Mesenchymal stem cell (in vitro differentiated cells and primary cell): ENCODE data around the gene EIF4EBP3.
"Not testable (repeated sequence)": the region's sequence is repeated elsewhere in the genome, so short reads cannot be mapped to it uniquely, and the experiment has no call there.

Experiments used
- DNase-seq: peaks from one replicate; pipeline ENCODE4 v3.0.0-alpha.2; 2013
- H2AFZ ChIP-seq: one replicate; pipeline ENCODE4 v1.6.1; 2013; ENCODE audit warnings: low read depth, mild to moderate bottlenecking, control low read depth, inconsistent platforms, low read length, moderate library complexity
- H2AK5ac ChIP-seq: 2 replicates; pipeline ENCODE4 v1.6.1; 2013; ENCODE audit warnings: low read length, moderate library complexity, mild to moderate bottlenecking, inconsistent platforms; ENCODE audit not compliant: severe bottlenecking
- H2BK120ac ChIP-seq: one replicate; pipeline ENCODE4 v1.6.1; 2013; ENCODE audit warnings: low read depth, mild to moderate bottlenecking, inconsistent platforms, low read length, moderate library complexity
- H2BK12ac ChIP-seq, 2 experiments: one replicate each; pipeline ENCODE4 v1.6.1; 2013; ENCODE audit warnings: inconsistent platforms in 2 of 2, low read length in 2 of 2, mild to moderate bottlenecking in 2 of 2, moderate library complexity in 2 of 2, control low read depth in 1 of 2
- H2BK15ac ChIP-seq: one replicate; pipeline ENCODE4 v1.6.1; 2013; ENCODE audit warnings: mild to moderate bottlenecking, low read depth, inconsistent platforms; ENCODE audit not compliant: poor library complexity, severe bottlenecking
- H2BK5ac ChIP-seq: 2 replicates; pipeline ENCODE4 v1.6.1; 2013; ENCODE audit warnings: low read depth, mild to moderate bottlenecking, low read length, control low read depth, inconsistent platforms; ENCODE audit not compliant: poor library complexity, severe bottlenecking
- H3K14ac ChIP-seq, 2 experiments: one replicate each; pipeline ENCODE4 v1.6.1; 2013; ENCODE audit warnings: inconsistent platforms in 2 of 2, low read length in 2 of 2, control low read depth in 1 of 2, mild to moderate bottlenecking in 1 of 2, moderate library complexity in 1 of 2
- H3K18ac ChIP-seq, 2 experiments: one replicate each; pipeline ENCODE4 v1.6.1; 2013; ENCODE audit warnings: inconsistent platforms in 2 of 2, low read length in 2 of 2, control low read depth in 1 of 2, low read depth in 1 of 2, mild to moderate bottlenecking in 1 of 2
- H3K23ac ChIP-seq, 2 experiments: one replicate each; pipeline ENCODE4 v1.6.1; 2013; ENCODE audit warnings: inconsistent platforms in 2 of 2, low read length in 2 of 2, mild to moderate bottlenecking in 2 of 2, moderate library complexity in 2 of 2, control low read depth in 1 of 2
- H3K27ac ChIP-seq: 2 replicates; pipeline ENCODE4 v1.5.1; 2013; ENCODE audit warnings: mild to moderate bottlenecking, moderate library complexity, low read length, control low read depth, inconsistent platforms; ENCODE audit not compliant: poor library complexity, severe bottlenecking
- H3K27me3 ChIP-seq, 2 experiments: 2 replicates each; pipeline versions ENCODE4 v1.6.1 to v1.7.0; 2013; ENCODE audit warnings: low read length in 2 of 2, mild to moderate bottlenecking in 2 of 2, moderate library complexity in 2 of 2, control low read depth in 1 of 2, inconsistent platforms in 1 of 2; ENCODE audit not compliant: control insufficient read depth in 1 of 2, insufficient read depth in 1 of 2
- H3K36me3 ChIP-seq, 2 experiments: 2 replicates each; pipeline versions ENCODE4 v1.6.1 to v1.7.0; 2013; ENCODE audit warnings: low read length in 2 of 2, control low read depth in 1 of 2, inconsistent platforms in 1 of 2, low read depth in 1 of 2, mild to moderate bottlenecking in 1 of 2; ENCODE audit not compliant: insufficient read depth in 2 of 2, control insufficient read depth in 1 of 2
- H3K4ac ChIP-seq, 2 experiments: one replicate each; pipeline ENCODE4 v1.6.1; 2013; ENCODE audit warnings: inconsistent platforms in 2 of 2, low read length in 2 of 2, mild to moderate bottlenecking in 2 of 2, moderate library complexity in 2 of 2, control low read depth in 1 of 2, low read depth in 1 of 2
- H3K4me1 ChIP-seq: 2 replicates; pipeline ENCODE4 v1.6.1; 2013; ENCODE audit warnings: low read depth, low read length, control low read depth; ENCODE audit not compliant: control insufficient read depth, insufficient read depth
- H3K4me2 ChIP-seq: 2 replicates; pipeline ENCODE4 v1.6.1; 2013; ENCODE audit warnings: low read length, mild to moderate bottlenecking, inconsistent platforms; ENCODE audit not compliant: poor library complexity, severe bottlenecking
- H3K4me3 ChIP-seq, 2 experiments: 2 replicates each; pipeline versions ENCODE4 v1.5.1 to v1.7.0; 2013; ENCODE audit warnings: low read length in 2 of 2, mild to moderate bottlenecking in 2 of 2, control low read depth in 1 of 2, low read depth in 1 of 2; ENCODE audit not compliant: insufficient read depth in 1 of 2
- H3K79me1 ChIP-seq: replicated peaks from 2 replicates; pipeline ENCODE4 v1.6.1; 2013; ENCODE audit warnings: mild to moderate bottlenecking, control low read depth, low read length, inconsistent platforms; ENCODE audit not compliant: poor library complexity, severe bottlenecking
- H3K9ac ChIP-seq: 2 replicates; pipeline ENCODE4 v1.7.0; 2013; ENCODE audit warnings: mild to moderate bottlenecking, low read length, moderate library complexity
- H3K9me3 ChIP-seq: 2 replicates; pipeline ENCODE4 v1.7.0; 2013; ENCODE audit warnings: mild to moderate bottlenecking, low read length; ENCODE audit not compliant: control insufficient read depth
- H4K8ac ChIP-seq: one replicate; pipeline ENCODE4 v1.6.1; 2013; ENCODE audit warnings: inconsistent platforms, mild to moderate bottlenecking, low read length, moderate library complexity
- H4K91ac ChIP-seq: one replicate; pipeline ENCODE4 v1.6.1; 2013; ENCODE audit warnings: mild to moderate bottlenecking, low read length, inconsistent platforms
- WGBS: methylation state at CpG from one replicate; pipeline ENCODE4 v1.1.7; 2013; ENCODE audit warnings: mixed read lengths; 5-methylcytosine and 5-hydroxymethylcytosine counted together

EIF4EBP3 gene

GRCh38 chr5:140574165-140574564 lies 26.7 kb downstream of the EIF4EBP3 start:
- Histone ChIP-seq H2BK12ac (no peak overlapping the region), H3K23ac (no peak overlapping the region), H3K79me1 (peaks cover 3% of the 10 kb centered on the region), H3K18ac (no peak overlapping the region), H2BK5ac (no peak overlapping the region), H3K9me3 (no peaks in the 10 kb centered on the region), H2BK15ac (no peak overlapping the region), H2BK120ac (no peak overlapping the region), H3K27me3 (no peaks in the 10 kb centered on the region), H3K4ac (no peak overlapping the region), H3K14ac (no peak overlapping the region), H3K9ac (no peak overlapping the region), H4K8ac (no peak overlapping the region), H3K36me3 (peaks cover 8 to 12% of the 10 kb centered on the region in 2 experiments), H4K91ac (no peak overlapping the region), H2AFZ (no peak overlapping the region), H3K4me2 (no peak overlapping the region), H3K27ac (peak overlapping the region; percentile 29), H3K4me3 (no peak overlapping the region), H3K4me1 (peaks cover 2% of the 10 kb centered on the region), H2AK5ac (no peak overlapping the region)
- WGBS, result 58% methylated on average over 2 of the region's 3 CpGs
- DNase-seq, result no peak

- no peak overlapping the region for H3K4ac ChIP-seq
- H3K9ac ChIP-seq, result peak overlapping the region; percentile 14
- no peak overlapping the region for H4K91ac ChIP-seq
- H3K23ac ChIP-seq, result no peak overlapping the region
- H3K79me1 ChIP-seq, result no peaks in the 10 kb centered on the region
- H2BK120ac ChIP-seq, result no peak overlapping the region
- H3K4me3 ChIP-seq, result no peak overlapping the region
- no peak overlapping the region for H3K4me2 ChIP-seq
- no peak overlapping the region for H2BK5ac ChIP-seq
- H3K27me3 ChIP-seq, result no peaks in the 10 kb centered on the region
- 93% methylated on average over 3 of the region's 8 CpGs for WGBS
- no peak overlapping the region for H2BK12ac ChIP-seq
- no peaks in the 10 kb centered on the region for H3K9me3 ChIP-seq
- no peak overlapping the region for H3K14ac ChIP-seq
- no peak overlapping the region for H3K27ac ChIP-seq
- no peak overlapping the region for H2AK5ac ChIP-seq
- H3K18ac ChIP-seq, result no peak overlapping the region
- no peak overlapping the region for H2BK15ac ChIP-seq
- no peak overlapping the region for H4K8ac ChIP-seq
- H3K36me3 ChIP-seq, result peaks cover 3 to 8% of the 10 kb centered on the region in 2 experiments
- DNase-seq, result no peak
- no peak overlapping the region for H2AFZ ChIP-seq
- H3K4me1 ChIP-seq, result peaks cover 2% of the 10 kb centered on the region
These were observed 27.8 kb downstream of the EIF4EBP3 start for GRCh38 chr5:140575309-140575708.

- Histone ChIP-seq H3K27me3 (no peaks in the 10 kb centered on the region), H3K9ac (no peak overlapping the region), H3K36me3 (no peaks in the 10 kb centered on the region), H2AK5ac (peak overlapping the region; percentile 45), H3K4me1 (peaks cover 2% of the 10 kb centered on the region), H3K79me1 (no peaks in the 10 kb centered on the region), H2AFZ (no peak overlapping the region), H3K4me2 (no peak overlapping the region), H3K23ac (no peak overlapping the region), H3K18ac (peak overlapping the region in 1 of 2 experiments; percentile 70), H3K27ac (peak overlapping the region; percentile 68), H3K9me3 (no peaks in the 10 kb centered on the region), H4K8ac (peak overlapping the region; percentile 84), H2BK5ac (peak overlapping the region; percentile 25), H2BK12ac (no peak overlapping the region), H3K4me3 (no peak overlapping the region), H4K91ac (no peak overlapping the region), H3K4ac (no peak overlapping the region), H2BK120ac (no peak overlapping the region), H2BK15ac (no peak overlapping the region), H3K14ac (no peak overlapping the region)
- WGBS, result no CpG with 5 or more reads among the region's 2 CpGs
- DNase-seq, result no peak
These were observed 29.3 kb downstream of the EIF4EBP3 start for GRCh38 chr5:140576776-140577201.

GRCh38 chr5:140579188-140579747 lies 31.8 kb downstream of the EIF4EBP3 start:
- H3K27me3 ChIP-seq, H2AFZ ChIP-seq, H3K4me3 ChIP-seq, H3K4ac ChIP-seq, H2AK5ac ChIP-seq, H2BK120ac ChIP-seq, H3K9me3 ChIP-seq, H4K8ac ChIP-seq, H3K27ac ChIP-seq, H2BK15ac ChIP-seq, H3K23ac ChIP-seq, H2BK12ac ChIP-seq, H3K4me2 ChIP-seq, H3K18ac ChIP-seq, H3K4me1 ChIP-seq, H3K14ac ChIP-seq, H3K79me1 ChIP-seq, DNase-seq, H4K91ac ChIP-seq, H2BK5ac ChIP-seq, H3K9ac ChIP-seq, H3K36me3 ChIP-seq: not testable (repeated sequence)
- 94% methylated on average over 2 of the region's 6 CpGs for WGBS
